BLaER1 (cell line): ENCODE data around the gene GPC6.

ENCODE experiments used
- H3K27ac ChIP-seq: shearing (Covaris generic); formaldehyde crosslinking; 2 replicates; pipeline ENCODE4 v1.8.1; 2022
- H3K27me3 ChIP-seq: shearing (Covaris generic); formaldehyde crosslinking; 2 replicates; pipeline ENCODE4 v1.8.1; 2022
- H3K36me3 ChIP-seq: shearing (Covaris generic); formaldehyde crosslinking; 2 replicates; pipeline ENCODE4 v1.8.1; 2022
- H3K4me1 ChIP-seq: shearing (Covaris generic); formaldehyde crosslinking; 2 replicates; pipeline ENCODE4 v1.8.1; 2022
- H3K4me2 ChIP-seq: shearing (Covaris generic); formaldehyde crosslinking; 2 replicates; pipeline ENCODE4 v1.8.1; 2022
- H3K4me3 ChIP-seq: shearing (Covaris generic); formaldehyde crosslinking; 2 replicates; pipeline ENCODE4 v1.8.1; 2022
- H3K9ac ChIP-seq: shearing (Covaris generic); formaldehyde crosslinking; 2 replicates; pipeline ENCODE4 v1.8.1; 2022
- H3K9me3 ChIP-seq: shearing (Covaris generic); formaldehyde crosslinking; 2 replicates; pipeline ENCODE4 v1.8.1; 2022
- H4K20me1 ChIP-seq: shearing (Covaris generic); formaldehyde crosslinking; 2 replicates; pipeline ENCODE4 v1.8.1; 2022
- Cebpa-rat ChIP-seq: shearing (Covaris generic); IDR thresholded peaks from 2 replicates; pipeline ENCODE4 v1.8.1; 2022

The GPC6 gene

GRCh38 chr13:93266681-93267080 lies 40.1 kb downstream of the GPC6 start:
- Histone ChIP-seq H3K9ac (no peak overlapping the region), H3K4me3 (no peak overlapping the region), H3K27ac (no peak overlapping the region), H3K4me2 (no peak overlapping the region), H4K20me1 (no peaks in the 10 kb centered on the region), H3K36me3 (no peaks in the 10 kb centered on the region), H3K4me1 (no peaks in the 10 kb centered on the region), H3K9me3 (no peaks in the 10 kb centered on the region), H3K27me3 (no peaks in the 10 kb centered on the region)
- TF ChIP-seq Cebpa-rat = no peak

DNA sequence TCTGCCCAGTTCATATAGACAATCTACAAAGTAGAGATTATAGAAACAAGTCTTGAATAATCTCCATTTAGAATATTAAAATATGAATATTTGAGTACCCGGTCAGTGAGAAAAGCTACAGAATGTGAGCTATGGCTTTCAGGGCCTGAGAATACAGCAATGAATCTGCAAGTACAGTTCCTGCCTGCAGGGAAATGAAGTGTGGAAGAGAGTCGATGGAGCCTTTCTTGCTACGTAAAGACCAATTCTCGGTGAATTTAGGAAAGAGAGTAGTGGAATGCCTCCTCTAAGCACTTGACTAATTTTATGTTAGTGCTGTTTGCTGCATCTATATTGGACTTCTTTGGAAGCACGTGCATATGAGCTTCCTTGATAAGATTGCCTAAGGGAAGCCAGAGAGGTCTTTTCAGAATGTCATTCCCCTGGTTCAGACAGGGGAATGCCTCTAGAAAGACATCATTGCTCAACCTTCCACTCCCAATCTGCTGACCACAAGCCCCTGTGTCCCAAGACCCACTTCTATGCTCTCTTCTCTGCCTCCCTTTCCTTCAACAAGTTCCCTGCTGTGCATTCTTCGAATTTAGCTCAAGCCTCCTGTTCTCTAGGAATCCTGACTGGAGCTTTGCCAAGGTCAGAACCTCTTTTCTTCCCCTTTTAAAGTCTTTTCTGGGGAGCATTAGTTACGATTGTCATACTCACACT lies 41.9 kb downstream of the GPC6 start:
- no peaks in the 10 kb centered on the region for H3K27me3 ChIP-seq

DNA sequence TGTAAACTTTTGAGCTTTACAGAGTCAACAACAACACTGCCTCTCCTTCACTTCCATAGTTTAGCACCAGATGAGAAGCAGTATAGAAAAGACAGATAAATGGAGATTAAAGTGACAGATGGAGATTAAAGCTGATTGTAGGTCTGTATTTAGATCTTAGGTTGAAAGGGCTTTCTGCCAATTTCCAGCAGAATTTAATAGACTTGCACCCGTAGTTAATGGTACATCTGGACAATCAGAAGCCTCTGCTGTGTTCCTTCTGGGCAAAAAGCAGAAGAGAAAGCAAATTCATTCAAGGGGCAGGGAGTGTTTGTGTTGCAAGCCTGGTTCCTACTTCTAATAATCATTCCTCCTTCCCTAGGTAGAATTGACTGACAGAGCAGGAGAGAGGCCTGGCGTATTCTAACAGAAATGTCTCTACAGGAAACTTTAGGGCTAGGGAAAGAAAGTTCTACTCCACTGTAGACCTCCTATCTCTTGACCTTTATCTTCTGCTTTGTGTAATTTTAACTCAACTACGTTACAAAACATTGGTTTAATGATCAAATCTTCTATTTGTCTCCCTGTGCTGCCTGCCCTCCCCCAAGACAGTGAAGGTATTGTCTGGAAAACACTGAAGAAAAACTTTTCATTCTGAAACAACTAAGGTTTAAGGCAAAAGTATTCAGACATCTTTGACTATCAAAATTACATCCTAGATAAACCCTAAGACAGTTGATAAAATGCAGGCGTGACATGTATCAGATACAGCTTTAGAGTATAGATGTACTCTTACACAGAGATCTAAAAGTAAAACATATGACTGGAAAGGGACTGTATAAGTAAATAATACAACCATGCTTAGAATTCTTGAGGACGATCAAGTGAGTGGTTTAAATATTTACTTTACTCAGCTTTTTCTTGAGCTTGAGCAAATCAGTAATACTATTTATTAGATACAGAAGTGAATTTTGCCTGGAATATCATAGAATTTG lies 44.4 kb downstream of the GPC6 start:
- no peak for TF ChIP-seq Cebpa-rat
- Histone ChIP-seq H3K4me2 (no peak overlapping the region), H3K36me3 (no peaks in the 10 kb centered on the region), H3K4me3 (no peak overlapping the region), H4K20me1 (no peaks in the 10 kb centered on the region), H3K4me1 (no peaks in the 10 kb centered on the region), H3K27me3 (no peaks in the 10 kb centered on the region), H3K27ac (no peak overlapping the region), H3K9me3 (no peaks in the 10 kb centered on the region), H3K9ac (no peak overlapping the region)

More for the DNA sequence above, 41.9 kb downstream of the GPC6 start:
- no peak overlapping the region for H3K9ac ChIP-seq
- H3K4me2 ChIP-seq = no peak overlapping the region
- H3K27ac ChIP-seq = no peak overlapping the region
- TF ChIP-seq Cebpa-rat = no peak
- H3K4me3 ChIP-seq = no peak overlapping the region
- no peaks in the 10 kb centered on the region for H3K36me3 ChIP-seq
- no peaks in the 10 kb centered on the region for H3K9me3 ChIP-seq
- H3K4me1 ChIP-seq = no peaks in the 10 kb centered on the region
- H4K20me1 ChIP-seq = no peaks in the 10 kb centered on the region

DNA sequence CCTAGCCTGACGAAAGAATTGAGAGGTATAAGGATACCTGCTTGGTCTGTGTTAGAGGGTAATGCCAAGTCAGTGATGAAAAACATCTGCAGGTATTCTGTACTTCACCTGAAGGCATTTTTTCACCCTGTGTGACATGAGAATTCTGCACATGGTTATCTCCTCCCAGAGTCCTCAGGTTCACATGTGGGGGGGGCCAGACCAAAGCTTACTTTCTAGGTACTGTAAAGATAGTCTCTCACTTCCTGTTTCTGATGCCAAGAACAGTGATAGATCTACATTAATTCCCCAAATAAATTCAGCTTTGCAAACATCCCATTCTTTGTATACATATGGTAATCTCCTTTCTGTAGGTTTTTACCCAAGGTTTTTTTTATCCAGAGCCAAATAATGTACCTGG lies 53.4 kb downstream of the GPC6 start:
- TF ChIP-seq Cebpa-rat = no peak
- H3K4me3 ChIP-seq = no peak overlapping the region

DNA sequence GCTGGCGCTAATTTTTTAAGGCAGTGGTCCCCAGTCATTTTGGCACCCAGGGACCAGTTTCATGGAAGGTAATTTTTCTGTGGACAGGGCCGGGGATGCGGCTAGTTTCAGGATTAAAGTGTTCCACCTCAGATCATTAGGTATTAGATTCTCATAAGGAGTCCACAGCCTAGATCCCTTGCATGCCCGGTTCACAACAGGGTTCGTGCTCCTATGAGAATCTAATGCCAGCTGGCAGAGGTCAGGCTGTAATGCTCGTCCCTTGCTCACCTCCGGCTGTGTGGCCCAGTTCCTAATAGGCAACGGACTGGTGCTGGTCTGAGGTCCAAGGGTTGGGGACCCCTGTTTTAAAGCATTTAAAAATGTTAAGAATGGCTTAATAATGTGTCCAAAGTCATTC lies 54.1 kb downstream of the GPC6 start:
- no peaks in the 10 kb centered on the region for H3K36me3 ChIP-seq
- H3K4me1 ChIP-seq = no peaks in the 10 kb centered on the region
- H3K27me3 ChIP-seq = no peaks in the 10 kb centered on the region
- no peak overlapping the region for H3K27ac ChIP-seq
- no peak overlapping the region for H3K4me2 ChIP-seq
- no peaks in the 10 kb centered on the region for H4K20me1 ChIP-seq
- TF ChIP-seq Cebpa-rat = no peak
- H3K9me3 ChIP-seq = no peaks in the 10 kb centered on the region
- H3K4me3 ChIP-seq = no peak overlapping the region
- no peak overlapping the region for H3K9ac ChIP-seq

More for the DNA sequence above, 53.4 kb downstream of the GPC6 start:
- Histone ChIP-seq H3K27ac (no peak overlapping the region), H3K4me1 (no peaks in the 10 kb centered on the region), H3K9me3 (no peaks in the 10 kb centered on the region), H4K20me1 (no peaks in the 10 kb centered on the region), H3K36me3 (no peaks in the 10 kb centered on the region), H3K4me2 (no peak overlapping the region), H3K9ac (no peak overlapping the region), H3K27me3 (no peaks in the 10 kb centered on the region)

DNA sequence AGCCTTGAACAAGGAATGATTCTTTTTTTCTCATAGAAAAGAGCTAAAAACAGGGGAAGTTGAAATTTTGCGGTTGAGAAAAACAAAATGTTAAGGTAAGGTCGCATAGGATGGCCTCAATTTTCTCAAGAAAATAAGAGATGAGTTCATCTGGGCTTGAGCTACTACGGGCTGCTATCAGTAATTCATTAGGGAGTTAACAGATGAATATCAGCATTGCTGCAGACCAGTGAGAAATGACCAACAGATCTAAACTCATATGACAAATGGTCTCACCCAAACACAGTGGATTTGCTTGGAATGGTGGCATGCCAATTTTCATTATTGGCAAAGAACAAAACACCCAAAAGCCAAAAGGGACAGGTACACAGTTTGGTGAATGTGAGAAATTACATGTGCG lies 56.6 kb downstream of the GPC6 start:
- no peaks in the 10 kb centered on the region for H4K20me1 ChIP-seq
- H3K27ac ChIP-seq = no peak overlapping the region
- H3K9me3 ChIP-seq = no peaks in the 10 kb centered on the region

DNA sequence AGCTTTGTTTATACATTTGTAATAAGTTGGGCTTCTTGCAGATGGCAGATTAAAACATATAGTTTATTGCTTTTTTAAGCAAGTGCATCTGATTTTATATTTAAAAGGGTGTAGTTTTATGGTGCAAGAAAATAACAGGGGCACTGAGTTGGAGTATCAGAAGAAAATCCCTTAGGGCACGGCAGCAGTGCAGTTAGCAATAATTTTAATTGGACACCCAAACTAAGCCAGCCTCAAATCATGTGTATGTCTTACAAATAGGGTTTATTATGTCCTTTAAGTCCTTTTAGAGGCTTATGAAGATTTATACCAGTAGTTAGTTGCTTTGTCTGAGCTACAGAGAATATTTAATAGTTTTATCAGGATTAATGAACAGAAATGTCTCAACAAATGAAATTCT lies 57.5 kb downstream of the GPC6 start:
- Histone ChIP-seq H3K9me3 (no peaks in the 10 kb centered on the region), H3K4me1 (no peaks in the 10 kb centered on the region), H3K36me3 (no peaks in the 10 kb centered on the region), H3K4me2 (no peak overlapping the region), H3K9ac (no peak overlapping the region), H3K4me3 (no peak overlapping the region), H3K27me3 (no peaks in the 10 kb centered on the region), H3K27ac (no peak overlapping the region), H4K20me1 (no peaks in the 10 kb centered on the region)
- no peak for TF ChIP-seq Cebpa-rat

More for the DNA sequence above, 56.6 kb downstream of the GPC6 start:
- Histone ChIP-seq H3K27me3 (no peaks in the 10 kb centered on the region), H3K4me3 (no peak overlapping the region), H3K36me3 (no peaks in the 10 kb centered on the region), H3K4me1 (no peaks in the 10 kb centered on the region), H3K9ac (no peak overlapping the region), H3K4me2 (no peak overlapping the region)
- TF ChIP-seq Cebpa-rat = no peak

- no peaks in the 10 kb centered on the region for H3K4me1 ChIP-seq
- H3K36me3 ChIP-seq = no peaks in the 10 kb centered on the region
- no peaks in the 10 kb centered on the region for H3K27me3 ChIP-seq
- H3K4me2 ChIP-seq = no peak overlapping the region
- no peaks in the 10 kb centered on the region for H3K9me3 ChIP-seq
- TF ChIP-seq Cebpa-rat = no peak
- H3K27ac ChIP-seq = no peak overlapping the region
- H4K20me1 ChIP-seq = no peaks in the 10 kb centered on the region
- H3K4me3 ChIP-seq = no peak overlapping the region
- H3K9ac ChIP-seq = no peak overlapping the region
These were observed 59.4 kb downstream of the GPC6 start for GRCh38 chr13:93286047-93286446.

- Histone ChIP-seq H3K36me3 (no peaks in the 10 kb centered on the region), H3K4me3 (no peak overlapping the region), H3K4me2 (no peak overlapping the region), H3K27me3 (no peaks in the 10 kb centered on the region), H3K9me3 (no peaks in the 10 kb centered on the region), H3K27ac (no peak overlapping the region), H3K9ac (no peak overlapping the region), H4K20me1 (no peaks in the 10 kb centered on the region), H3K4me1 (no peaks in the 10 kb centered on the region)
- TF ChIP-seq Cebpa-rat = no peak
These were observed 62.4 kb downstream of the GPC6 start for GRCh38 chr13:93289053-93289452.

- no peaks in the 10 kb centered on the region for H3K4me1 ChIP-seq
- no peak overlapping the region for H3K4me2 ChIP-seq
- no peak overlapping the region for H3K9ac ChIP-seq
- H3K27ac ChIP-seq = no peak overlapping the region
- H3K36me3 ChIP-seq = no peaks in the 10 kb centered on the region
- H3K9me3 ChIP-seq = no peaks in the 10 kb centered on the region
- no peaks in the 10 kb centered on the region for H3K27me3 ChIP-seq
- H3K4me3 ChIP-seq = no peak overlapping the region
- TF ChIP-seq Cebpa-rat = no peak
- no peaks in the 10 kb centered on the region for H4K20me1 ChIP-seq
These were observed 63.2 kb downstream of the GPC6 start for GRCh38 chr13:93289842-93290241.
